Neural progenitor cell (in vitro differentiated cells): ENCODE results near the gene SH2D3C.

ENCODE experiments used
- EZH2phosphoT487 ChIP-seq: fragments of 200-600 bp; sonication (generic); IDR thresholded peaks from 2 replicates; pipeline ENCODE4 v1.6.1; 2017; ENCODE audit warnings: antibody characterized with exemption
- TF ChIP-seq, protein P1 (sequence below): fragments of 200-600 bp; sonication (generic); IDR thresholded peaks from 2 replicates; pipeline ENCODE4 v1.5.1; 2017; ENCODE audit warnings: antibody characterized with exemption, mild to moderate bottlenecking

- TF ChIP-seq, protein P1, sequence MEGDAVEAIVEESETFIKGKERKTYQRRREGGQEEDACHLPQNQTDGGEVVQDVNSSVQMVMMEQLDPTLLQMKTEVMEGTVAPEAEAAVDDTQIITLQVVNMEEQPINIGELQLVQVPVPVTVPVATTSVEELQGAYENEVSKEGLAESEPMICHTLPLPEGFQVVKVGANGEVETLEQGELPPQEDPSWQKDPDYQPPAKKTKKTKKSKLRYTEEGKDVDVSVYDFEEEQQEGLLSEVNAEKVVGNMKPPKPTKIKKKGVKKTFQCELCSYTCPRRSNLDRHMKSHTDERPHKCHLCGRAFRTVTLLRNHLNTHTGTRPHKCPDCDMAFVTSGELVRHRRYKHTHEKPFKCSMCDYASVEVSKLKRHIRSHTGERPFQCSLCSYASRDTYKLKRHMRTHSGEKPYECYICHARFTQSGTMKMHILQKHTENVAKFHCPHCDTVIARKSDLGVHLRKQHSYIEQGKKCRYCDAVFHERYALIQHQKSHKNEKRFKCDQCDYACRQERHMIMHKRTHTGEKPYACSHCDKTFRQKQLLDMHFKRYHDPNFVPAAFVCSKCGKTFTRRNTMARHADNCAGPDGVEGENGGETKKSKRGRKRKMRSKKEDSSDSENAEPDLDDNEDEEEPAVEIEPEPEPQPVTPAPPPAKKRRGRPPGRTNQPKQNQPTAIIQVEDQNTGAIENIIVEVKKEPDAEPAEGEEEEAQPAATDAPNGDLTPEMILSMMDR, result no peak
- no peak for TF ChIP-seq EZH2phosphoT487
These were observed 48.2 kb downstream of the SH2D3C start for GRCh38 chr9:127730262-127730661.
